NCI-H2107 treated with DMSO at 0.1 percent for 48 hours (cell line): ENCODE results near the gene CPNE7.
"Not testable (repeated sequence)": the region's sequence is repeated elsewhere in the genome, so short reads cannot be mapped to it uniquely, and the experiment has no call there.

ENCODE experiments used
- DNase-seq: peaks from one replicate; lab custom pipeline; 2025; ENCODE audit not compliant: unreplicated experiment; lab: John Stamatoyannopoulos, UW

The CPNE7 gene

DNA sequence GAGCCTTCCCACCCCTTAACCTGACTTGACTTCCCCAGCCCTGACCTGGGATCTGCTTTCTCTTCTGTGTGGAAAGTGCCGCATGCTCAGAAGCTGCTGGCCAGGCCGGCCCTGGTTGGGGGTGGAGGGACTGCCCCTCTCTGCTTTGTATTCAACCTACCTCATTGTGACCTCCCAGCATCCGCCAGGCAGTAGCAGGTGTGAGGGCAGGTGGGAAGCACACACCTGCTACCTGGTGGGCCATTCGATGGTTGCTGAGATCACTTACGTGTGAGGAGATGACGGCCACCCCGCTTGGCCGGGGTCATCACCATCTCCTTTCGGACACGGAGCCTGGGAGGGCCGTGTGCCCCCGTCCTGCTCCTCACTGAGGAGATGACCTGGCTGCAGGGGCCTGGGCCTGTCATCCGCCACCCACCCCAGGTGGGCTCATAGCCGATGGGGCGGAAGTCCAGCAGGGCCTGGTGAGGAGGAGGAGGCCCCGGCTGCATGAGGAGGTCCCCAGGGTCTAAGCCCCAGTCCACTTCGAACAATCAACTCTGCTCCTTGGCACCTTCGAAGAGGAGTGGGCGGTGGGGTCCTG, 7.1 kb downstream of the CPNE7 start:
- no peak for DNase-seq

DNA sequence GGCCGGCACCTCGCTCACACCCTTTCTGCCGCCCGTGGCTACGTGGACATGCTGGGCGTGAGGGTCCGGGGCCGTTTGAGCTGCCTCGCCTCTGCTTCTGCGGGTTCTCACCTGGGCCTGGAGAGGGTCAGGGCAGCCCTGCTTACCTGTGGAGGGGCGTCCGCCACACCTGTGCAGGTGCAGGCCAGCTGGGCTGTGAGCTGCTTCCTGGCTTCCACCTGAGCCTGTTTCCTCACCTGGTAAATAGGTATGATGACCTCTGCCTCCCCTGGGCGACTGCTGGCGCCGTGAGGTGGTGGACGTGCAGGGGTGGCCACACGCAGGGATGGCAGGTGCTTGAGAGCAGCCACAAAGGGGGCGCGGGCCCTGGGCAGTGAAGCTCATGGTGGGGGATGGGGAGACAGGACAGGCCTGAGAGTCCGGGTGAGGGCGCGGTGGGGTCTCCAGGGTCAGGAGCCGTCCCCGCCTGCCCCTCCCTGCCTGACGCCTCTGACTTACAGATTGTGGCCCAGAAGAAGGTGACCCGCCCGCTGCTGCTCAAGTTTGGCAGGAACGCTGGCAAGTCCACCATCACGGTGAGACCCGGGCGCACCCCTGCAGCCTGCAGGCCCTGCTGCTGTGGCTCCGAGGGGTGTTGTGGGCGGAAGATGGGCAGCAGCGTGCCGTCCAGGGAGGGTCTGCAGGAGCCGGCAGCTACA, 7.8 kb downstream of the CPNE7 start:
- no peak for DNase-seq

DNA sequence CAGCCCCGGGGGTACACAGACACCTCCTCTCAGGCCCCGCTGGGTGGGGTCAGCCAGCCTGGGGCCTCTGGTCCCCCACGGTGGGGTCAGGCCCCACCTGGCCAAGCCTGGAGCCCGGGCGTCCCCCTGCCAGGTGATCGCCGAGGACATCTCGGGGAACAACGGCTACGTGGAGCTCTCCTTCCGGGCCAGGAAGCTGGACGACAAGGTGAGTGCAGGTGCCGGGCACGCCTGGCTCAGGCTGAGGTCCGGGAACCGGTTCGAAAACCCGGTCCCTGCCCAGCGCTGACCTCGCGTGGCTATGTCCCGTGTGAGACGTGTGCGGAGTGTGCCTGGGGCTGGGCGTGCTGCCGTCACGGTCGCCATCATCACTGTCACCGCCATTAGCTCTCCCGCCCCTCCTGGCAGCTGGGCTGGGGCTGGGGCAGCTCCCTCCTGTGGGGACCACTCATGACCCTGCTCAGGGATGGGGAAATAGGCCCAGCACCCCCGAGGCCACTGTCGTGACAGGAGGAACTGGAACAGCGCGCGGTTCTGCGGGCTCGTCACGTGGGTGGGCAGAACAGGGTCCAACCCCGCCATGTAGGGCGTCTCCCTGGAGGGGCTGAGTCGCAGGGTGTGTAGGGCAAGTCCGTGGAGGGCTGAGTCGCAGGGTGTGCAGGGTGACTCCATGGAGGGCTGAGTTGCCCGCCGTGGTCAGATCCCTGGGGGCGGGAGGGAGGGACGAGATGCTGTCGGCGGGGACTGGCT, 8.5 kb downstream of the CPNE7 start:
- no peak for DNase-seq

DNA sequence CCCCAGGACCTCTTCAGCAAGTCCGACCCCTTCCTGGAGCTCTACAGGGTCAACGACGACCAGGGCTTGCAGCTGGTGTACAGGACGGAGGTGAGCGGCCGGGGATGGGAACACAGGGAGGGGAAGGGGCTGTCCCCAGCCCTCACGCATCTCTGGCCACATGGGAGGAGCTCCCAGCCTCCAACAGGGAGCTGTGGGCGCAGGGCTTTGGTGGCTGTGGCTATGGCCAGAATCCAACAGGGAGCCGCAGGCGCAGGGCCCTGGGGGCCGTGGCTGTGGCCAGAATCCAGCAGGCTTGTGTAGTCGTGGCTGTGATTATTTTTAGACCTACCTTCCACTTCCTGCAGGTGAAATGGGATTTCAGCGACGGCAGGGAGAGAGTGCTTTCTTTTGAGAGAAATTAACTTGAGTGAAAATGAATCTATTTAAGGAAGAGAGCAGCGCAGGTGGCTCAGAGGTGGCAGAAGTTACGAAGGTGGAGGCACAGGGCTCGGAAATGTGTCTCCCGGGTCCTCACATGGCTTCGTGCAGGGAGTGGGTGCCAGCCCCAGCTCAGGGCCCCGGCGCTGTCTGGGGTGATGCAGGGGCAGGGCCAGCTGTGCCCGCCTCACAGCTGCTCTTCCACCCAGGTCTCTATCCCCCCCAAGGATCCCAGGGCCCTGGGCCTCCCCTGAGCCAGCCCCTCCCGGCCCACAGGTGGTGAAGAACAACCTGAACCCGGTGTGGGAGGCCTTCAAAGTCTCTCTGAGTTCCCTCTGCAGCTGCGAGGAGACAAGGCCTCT, 9.4 kb downstream of the CPNE7 start:
- no peak for DNase-seq

DNA sequence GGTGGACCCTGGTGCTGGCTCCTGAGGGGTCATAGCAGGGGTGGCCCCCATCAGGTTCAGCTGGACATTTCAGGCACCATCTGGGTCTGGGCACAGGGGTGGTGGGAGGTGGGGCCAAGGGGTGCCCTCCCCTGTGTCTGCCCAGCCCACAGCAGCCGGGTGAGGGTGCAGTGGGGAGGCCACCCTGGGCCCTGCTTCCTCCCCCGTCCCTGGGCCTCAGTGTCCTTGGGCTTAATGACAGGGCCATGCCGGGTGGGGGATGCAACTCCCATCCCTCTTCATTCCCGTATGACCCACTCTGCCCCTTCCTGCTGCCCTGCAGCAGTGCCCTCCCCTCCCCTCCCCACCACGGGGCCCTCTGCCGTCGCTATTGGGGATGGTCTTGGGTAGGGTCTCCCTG, 10.7 kb downstream of the CPNE7 start:
- no peak for DNase-seq

DNA sequence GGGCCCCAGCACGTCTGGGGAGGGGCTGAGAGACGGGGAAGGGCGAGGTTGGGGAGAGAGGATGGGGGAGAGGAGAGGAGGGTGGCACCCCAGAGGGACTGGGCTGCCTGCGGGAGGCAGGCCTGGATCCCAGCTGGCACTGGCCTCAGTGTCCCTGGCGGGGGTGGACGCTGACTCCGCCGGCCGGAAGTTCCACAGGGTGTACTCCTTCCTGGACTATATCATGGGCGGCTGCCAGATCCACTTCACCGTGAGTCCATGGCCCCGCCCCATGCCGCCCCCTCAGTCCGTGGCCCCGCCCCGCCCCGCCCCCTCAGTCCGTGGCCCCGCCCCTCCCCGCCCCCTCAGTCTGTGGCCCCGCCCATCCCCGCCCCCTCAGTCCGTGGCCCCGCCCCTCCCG, 11.3 kb downstream of the CPNE7 start:
- DNase-seq, result no peak

DNA sequence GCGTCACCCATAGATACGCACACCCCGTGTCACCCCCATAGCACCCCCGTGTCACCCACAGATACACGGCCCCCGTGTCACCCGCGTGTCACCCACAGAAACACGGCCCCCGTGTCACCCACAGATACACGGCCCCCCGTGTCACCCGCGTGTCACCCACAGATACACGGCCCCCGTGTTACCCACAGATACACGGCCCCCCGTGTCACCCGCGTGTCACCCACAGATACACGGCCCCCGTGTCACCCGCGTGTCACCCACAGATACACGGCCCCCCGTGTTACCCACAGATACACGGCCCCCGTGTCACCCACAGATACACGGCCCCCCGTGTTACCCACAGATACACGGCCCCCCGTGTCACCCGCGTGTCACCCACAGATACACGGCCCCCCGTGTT, 12.1 kb downstream of the CPNE7 start:
- DNase-seq, result not testable (repeated sequence)

DNA sequence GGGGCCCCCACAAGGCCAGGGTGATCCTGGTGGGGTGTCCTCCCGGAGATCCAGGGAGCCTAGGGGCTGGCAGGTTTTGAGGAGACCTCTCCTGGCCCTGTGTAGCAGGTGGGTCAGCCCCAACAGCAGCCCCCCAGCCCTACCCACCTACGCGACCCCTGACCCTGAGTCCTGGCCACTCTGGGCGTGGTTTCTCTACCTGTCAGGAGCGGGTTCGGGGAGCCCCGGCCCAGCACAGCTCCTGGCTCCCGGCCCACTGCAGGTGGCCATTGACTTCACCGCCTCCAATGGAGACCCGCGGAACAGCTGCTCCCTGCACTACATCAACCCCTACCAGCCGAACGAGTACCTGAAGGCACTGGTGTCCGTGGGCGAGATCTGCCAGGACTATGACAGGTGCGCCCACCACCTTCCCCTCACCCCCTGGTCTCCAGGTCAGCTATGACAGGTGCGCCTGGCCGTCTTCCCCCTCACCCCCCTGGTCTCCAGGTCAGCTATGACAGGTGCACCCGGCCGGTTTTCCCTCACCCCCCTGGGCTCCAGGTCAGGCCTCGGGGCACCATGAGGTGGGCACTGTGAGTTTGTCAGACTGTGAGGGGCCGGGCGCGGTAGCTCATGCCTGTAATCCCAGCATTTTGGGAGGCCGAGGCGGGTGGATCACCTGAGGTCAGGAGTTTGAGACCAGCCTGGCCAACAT, 13.0 kb downstream of the CPNE7 start:
- DNase-seq, result no peak

DNA sequence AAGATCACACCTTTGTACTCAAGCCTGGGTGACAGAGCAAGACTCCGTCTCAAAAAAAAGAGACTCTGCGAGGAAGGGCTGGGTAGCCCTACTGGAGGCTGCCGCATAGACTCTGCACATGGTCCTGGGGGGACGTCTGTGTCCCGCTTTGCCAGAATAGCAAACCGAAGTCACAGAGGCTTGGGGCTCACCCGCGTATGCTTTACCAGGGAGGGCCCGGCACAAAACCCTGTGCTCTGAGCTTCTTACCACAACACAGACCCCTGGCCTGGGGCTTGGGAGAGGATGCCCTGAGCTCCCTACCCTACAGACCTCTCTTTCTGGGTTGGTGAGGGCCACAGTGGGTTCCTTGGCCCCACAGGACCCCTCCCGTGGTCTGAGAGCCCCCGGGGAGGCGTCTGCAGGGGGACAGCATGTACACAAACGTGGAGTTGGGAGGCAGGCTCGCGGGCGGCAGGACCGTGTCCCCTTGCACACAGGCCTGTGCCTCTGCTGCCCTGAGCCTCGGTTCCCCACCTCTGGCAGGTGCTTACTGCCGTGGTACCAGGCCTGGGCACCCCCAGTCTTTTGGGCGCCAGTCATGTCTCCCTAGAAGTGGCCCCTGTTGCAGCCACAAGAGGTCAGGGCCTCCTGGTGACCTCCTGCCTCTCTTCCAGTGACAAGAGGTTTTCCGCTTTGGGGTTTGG, 13.8 kb downstream of the CPNE7 start:
- no peak for DNase-seq

DNA sequence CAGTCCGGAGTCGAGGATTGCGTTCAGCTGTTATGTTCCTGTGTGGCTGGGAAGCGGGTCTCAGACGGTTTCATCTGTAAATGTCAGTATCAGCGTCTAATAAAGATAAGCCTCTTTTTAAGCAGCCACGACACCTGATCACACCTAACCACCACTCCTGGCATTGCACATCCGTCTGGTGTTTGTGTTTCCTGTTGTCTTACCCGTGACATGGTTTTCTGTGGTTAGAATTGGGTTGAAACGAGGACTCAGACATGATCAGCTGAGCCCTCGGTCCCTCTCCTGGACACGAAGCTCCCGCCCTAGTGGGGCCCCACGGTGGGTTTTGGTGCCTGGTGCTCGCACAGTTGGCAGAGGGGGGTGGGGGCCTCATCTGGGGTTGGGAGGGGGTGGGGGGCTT, 18.3 kb downstream of the CPNE7 start:
- no peak for DNase-seq

DNA sequence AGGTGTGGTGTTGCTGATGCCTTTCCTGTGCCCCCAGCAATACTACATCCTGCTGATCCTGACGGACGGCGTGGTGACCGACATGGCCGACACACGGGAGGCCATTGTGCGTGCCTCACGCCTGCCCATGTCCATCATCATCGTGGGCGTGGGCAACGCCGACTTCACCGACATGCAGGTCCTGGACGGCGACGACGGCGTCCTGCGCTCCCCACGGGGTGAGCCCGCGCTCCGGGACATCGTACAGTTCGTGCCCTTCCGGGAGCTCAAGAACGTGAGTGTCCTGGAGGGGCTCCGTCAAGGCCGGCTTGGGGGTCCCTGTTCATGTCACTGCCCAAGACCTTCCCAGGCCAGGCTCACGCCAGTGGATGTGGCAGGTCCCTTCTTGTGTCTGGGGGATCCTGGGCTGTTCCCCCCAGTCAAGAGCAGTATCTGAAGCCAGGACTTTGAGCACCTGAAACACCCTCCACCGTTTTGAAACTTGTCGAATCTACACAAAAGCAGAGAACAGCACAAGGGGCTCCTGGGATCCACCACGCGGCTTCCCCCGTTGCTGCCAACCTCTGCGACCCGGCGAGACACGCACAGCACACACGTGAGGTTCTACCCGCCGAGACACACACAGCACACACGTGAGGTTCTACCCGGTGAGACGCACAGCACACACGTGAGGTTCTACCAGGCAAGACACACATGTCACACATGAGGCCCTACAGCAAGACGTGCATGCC, 19.9 kb downstream of the CPNE7 start:
- no peak for DNase-seq

DNA sequence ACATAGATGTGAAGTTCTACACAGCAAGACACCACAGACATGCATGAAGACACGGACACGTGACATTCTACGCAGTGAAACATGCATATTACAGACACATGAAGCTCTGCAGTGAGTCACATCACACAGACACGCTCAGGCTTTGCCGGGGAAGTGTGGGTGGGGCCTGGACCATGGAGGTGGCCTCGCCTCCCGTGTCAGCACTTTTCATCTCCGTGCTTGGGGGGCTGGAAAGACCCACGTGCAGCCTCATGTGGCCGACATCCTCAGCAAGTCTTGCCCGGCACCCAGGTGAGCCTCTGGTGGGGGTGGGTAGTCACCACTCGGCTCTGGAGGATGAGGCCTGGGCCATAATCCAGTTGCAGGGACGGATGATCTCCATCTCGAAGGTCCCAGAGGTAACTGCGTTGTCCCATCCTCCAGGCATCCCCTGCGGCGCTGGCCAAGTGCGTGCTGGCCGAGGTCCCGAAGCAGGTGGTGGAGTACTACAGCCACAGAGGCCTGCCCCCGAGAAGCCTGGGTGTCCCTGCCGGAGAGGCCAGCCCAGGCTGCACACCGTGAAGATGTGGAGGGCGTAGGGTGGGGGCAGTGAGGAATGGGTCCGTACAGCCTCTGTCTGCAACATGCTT, 20.6 kb downstream of the CPNE7 start:
- no peak for DNase-seq

DNA sequence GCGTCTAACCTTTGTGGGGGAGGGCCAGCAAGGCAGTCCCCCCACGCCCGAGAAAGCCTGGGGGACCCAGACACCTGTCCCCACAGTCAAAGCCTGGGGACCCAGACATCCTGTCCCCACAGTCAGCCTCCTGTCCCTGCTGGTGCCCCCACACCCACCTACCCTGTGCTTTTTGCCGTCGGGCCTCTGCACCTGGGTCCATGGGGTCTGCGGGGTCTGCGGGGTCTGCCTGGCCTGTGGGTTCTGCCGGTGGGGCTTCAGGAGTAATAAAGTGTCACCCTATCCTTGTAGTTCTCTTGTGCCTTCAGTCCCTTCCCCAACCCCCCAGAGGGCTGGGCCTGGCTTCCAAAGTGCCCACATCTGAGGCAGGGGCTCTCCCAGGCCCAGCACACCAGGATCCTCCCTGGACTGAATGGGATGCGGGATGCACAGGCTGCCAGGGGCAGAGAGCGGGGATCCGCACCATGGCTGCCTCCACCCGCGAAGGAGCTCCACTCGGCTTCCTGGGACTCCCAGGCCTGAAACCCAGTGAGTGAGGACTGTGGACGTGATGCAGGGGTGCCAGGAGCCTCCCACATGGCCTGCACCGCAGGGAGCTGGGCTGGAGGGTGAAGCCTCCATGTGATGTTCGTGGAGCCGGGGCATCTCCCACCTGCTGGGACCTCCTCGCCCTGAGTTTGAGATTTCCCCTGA, 21.5 kb downstream of the CPNE7 start:
- DNase-seq, result no peak

DNA sequence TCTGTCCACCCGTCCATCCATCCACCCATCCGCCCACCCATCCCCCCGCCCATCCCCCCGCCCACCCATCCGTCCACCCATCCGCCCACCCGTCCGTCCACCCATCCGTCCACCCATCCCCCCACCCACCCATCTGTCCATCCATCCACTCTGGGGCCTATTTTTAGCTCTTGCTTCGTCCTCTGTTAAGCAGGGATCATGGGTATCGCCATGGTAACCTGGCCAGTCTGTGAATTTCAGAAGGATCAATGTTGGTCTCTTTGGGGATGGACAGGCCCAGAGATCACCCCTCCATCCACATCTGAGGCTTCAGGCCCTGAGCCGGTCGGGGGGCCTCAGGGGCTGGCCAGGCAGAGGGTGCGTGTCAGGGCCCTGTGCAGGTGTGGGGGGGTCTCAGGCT, 22.6 kb downstream of the CPNE7 start:
- DNase-seq, result no peak

DNA sequence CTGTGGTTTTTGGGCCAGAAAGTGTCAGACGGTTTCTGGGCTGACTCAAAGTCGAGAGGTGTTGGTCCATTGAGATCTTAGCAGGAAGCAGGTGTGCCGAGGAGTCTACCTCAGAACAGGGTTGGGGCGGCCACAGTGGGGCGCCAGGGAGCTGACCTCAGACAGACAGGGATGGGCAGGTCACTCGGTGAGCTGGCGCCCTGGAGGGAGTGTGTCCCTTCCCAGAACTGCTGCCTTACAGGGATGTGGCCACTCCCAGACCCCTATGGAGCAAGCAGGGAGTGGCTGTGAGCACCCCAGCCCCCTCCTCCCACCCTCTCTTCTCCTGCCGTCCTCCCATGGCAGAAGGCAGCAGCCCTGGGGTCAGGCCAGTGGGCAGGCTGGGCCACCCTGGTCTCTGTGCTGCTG, 23.9 kb downstream of the CPNE7 start:
- no peak for DNase-seq

DNA sequence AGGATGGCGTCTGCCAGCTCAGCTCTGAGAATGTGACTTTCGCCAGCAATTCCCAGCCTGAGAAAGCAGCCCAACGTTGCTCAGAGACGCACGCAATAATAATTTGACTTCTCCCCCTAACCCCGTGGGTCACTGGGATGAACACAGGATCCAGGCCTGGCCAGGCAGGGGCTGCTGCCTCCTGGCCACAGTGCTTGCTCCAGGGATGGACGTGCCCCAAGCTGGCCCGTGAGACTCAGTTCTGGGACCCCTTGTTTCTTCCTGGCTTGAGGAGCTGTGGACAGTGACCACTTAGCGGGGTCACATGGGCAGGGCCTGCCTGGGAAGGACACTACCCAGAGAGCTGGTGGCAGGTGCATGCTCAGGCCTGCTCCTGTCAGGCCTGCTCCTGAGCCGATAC, 24.3 kb downstream of the CPNE7 start:
- no peak for DNase-seq

DNA sequence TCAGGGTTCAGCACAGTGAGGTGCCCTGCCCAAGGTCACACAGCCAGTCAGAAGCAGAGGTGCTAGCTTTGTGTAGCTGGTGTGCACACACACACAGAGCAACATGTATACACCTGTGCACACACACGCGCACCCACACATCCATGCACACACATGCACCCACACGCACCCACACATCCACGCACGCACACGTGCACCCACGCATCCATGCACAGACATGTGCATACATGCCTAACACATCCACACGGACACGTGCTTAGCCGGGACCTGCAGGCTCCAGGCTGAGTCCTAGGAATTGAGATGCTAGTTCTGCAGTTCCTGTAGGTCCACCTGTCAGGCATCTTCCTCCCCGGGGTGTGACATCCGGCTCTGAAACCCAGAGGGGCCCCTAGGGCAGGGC, 24.9 kb downstream of the CPNE7 start:
- no peak for DNase-seq

DNA sequence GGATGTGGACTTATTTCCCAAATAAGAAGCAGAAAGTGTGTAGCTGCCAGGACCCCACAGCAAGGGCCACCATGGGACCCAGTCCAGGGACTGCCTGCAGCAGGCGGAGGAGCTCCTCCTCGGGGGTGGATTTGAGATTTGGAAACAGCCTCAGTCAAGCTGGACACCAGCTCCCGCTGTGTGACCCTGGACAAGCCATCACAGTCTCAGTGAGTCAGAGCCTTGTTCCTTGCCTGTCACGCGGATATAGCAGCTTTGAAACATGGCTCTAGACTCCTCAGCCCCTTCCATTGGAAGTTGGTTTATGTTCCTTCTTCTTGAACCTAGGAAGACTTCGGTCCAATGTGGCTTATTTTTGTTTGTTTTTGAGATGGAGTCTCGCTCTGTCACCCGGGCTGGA, 25.4 kb downstream of the CPNE7 start:
- no peak for DNase-seq

DNA sequence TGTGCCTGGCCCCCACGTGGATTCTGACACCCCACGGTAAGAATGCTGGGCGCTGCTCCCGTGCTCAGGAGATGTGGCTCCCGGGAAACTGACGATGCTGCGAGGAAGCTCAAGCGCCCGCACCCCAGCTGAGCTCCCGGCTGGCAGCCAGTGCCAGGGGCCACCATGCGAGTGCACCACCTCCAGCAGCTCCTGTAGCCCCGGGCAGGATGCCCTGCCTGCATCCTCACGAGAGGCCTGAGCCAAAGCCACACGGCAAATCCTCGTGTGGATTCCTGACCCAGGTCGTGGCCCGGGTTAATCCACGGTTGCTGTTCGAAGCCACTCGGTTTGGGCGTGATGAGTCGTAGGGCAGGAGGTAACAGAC, 26.3 kb downstream of the CPNE7 start:
- DNase-seq, result no peak
